ENCODE results near the gene GRIFIN. TPM values are rescaled to one million over a fixed set of nuclear protein-coding genes. Genes with fewer than 3 reads are reported as not detected.
A peak's percentile ranks its signal among the peaks of the same experiment; 100 is the strongest.

The GRIFIN gene
- total RNA-seq, 2 experiments from 2014 or later, result not detected

DNA sequence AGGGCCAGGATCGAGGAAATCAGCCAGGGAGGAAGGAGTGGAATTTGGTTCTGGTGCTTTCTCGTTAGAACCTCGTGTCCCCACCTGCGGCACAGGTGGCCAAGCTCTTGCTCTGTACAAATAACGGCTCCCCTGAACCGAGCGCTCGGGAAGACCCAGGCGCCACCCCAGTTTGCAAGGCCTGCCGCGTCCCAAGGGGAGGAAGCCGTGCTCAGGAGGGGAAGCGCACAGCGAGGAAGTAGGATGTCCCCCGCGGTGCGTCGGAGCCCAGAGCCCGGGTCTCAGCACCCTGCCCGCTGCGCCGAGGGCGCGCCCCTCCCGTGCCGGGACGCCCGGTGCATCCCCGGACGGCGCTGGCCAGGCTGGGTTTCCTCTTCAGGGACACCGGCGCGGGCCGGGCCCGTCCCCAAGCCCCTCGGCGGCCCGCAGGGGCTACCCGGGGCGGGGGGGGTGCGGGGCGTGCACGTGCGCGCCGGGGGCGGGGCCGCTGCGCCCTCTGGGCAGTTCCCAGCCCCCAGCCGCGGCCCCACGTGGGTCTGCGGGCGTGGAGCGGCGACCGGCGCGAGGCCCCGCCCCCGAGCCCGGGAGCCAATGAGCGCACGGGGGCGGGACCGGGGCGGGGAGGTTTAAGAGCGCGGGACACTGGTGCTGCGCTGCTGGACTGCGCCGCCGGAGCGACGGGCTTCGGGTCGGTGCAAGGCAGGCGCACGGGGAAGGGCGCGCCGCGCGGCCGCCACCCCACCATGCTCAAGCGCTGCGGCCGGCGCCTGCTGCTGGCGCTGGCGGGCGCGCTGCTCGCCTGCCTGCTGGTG is 43.1 kb upstream of the GRIFIN start, which contains the start of gene LFNG:
TSS of gene LFNG (plus strand) at position 656 of the 812 bp plus-strand sequence. CDS start at position 744, 88 bp downstream.
- Histone ChIP-seq H3K4me2 (ENCODE audit: low read length) (peak within 1 kb of the TSS; percentile 71), H3K79me2 (ENCODE audit: insufficient read depth, low read depth, low read length) (no peaks in the 10 kb centered on the region), H3K9me3 (ENCODE audit: low read length) (no peaks in the 10 kb centered on the region), H3K4me3 (ENCODE audit: low read depth, low read length, poor library complexity, severe bottlenecking) (peak within 1 kb of the TSS; percentile 64), H3K9me2 (ENCODE audit: insufficient read depth, low read length) (no peaks in the 10 kb centered on the region), H4K20me1 (ENCODE audit: insufficient read depth, low read length) (no peaks in the 10 kb centered on the region), H3K4me1 (ENCODE audit: insufficient read depth, low read length, poor library complexity, severe bottlenecking) (peaks cover 32% of the 10 kb centered on the region), H3K27ac (ENCODE audit: low read depth, low read length, poor library complexity, severe bottlenecking) (no peak within 1 kb of the TSS), H3K36me3 (ENCODE audit: insufficient read depth, low read length) (no peaks in the 10 kb centered on the region), H2AFZ (ENCODE audit: low read length) (0 out of 2 replicates have a peak within 1 kb of the TSS, but pooled peaks have one; percentile 30)
- DNase-seq (ENCODE audit: low spot score), result peak; percentile 88
- BruUV-seq (replicated peaks), result no TSS peak
- POLR2A ChIA-PET, result no interaction called here
- TF ChIP-seq, protein P1, sequence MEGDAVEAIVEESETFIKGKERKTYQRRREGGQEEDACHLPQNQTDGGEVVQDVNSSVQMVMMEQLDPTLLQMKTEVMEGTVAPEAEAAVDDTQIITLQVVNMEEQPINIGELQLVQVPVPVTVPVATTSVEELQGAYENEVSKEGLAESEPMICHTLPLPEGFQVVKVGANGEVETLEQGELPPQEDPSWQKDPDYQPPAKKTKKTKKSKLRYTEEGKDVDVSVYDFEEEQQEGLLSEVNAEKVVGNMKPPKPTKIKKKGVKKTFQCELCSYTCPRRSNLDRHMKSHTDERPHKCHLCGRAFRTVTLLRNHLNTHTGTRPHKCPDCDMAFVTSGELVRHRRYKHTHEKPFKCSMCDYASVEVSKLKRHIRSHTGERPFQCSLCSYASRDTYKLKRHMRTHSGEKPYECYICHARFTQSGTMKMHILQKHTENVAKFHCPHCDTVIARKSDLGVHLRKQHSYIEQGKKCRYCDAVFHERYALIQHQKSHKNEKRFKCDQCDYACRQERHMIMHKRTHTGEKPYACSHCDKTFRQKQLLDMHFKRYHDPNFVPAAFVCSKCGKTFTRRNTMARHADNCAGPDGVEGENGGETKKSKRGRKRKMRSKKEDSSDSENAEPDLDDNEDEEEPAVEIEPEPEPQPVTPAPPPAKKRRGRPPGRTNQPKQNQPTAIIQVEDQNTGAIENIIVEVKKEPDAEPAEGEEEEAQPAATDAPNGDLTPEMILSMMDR (conservative IDR thresholded peaks at IDR 0.05; ENCODE audit: low read length), result no peak
- TF ChIP-seq EZH2phosphoT487 (IDR thresholded peaks at IDR 0.05; ENCODE audit: borderline replicate concordance, low read depth, low read length), result no peak
- intact Hi-C loops (cut with micrococcal nuclease; ENCODE audit: unreplicated experiment), result no loop called here
- CTCF ChIA-PET (ENCODE audit: unreplicated experiment), result no interaction called here

DNA sequence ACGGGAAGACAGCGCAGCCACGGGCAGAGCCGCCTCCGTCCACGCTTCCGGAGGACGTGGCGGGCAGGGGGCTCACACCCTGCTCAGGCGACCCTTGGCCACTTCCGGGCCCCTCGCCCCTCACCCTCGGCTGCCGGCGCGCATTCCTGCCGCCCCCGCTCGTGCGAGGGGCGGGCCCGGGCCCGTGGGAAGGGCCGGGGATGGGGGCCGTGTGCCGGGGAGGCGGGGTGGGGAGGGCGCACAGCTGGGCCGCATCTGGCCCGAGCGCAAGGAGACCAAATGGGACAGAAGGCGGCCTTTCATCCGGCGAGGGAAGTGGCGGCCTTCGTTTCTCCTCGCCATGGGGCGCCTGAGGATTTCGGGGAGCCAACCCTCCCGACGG is 42.5 kb upstream of the GRIFIN start:
- no peaks in the 10 kb centered on the region for H3K79me2 ChIP-seq (ENCODE audit: insufficient read depth, low read depth, low read length)
- ChIA-PET POLR2A (no interaction called here), CTCF (ENCODE audit: unreplicated experiment) (no interaction called here)
- peaks cover 32% of the 10 kb centered on the region for H3K4me1 ChIP-seq (ENCODE audit: insufficient read depth, low read length, poor library complexity, severe bottlenecking)
- H2AFZ ChIP-seq (ENCODE audit: low read length), result 0 out of 2 replicates have a peak overlapping the region, but pooled peaks have one; percentile 30
- peak overlapping the region; percentile 64 for H3K4me3 ChIP-seq (ENCODE audit: low read depth, low read length, poor library complexity, severe bottlenecking)
- no peaks in the 10 kb centered on the region for H4K20me1 ChIP-seq (ENCODE audit: insufficient read depth, low read length)
- BruUV-seq (replicated peaks), result no TSS peak
- H3K27ac ChIP-seq (ENCODE audit: low read depth, low read length, poor library complexity, severe bottlenecking), result no peak overlapping the region
- TF ChIP-seq EZH2phosphoT487 (IDR thresholded peaks at IDR 0.05; ENCODE audit: borderline replicate concordance, low read depth, low read length), result no peak
- TF ChIP-seq, protein P1 (conservative IDR thresholded peaks at IDR 0.05; ENCODE audit: low read length), result no peak
- no peaks in the 10 kb centered on the region for H3K9me3 ChIP-seq (ENCODE audit: low read length)
- intact Hi-C loops (cut with micrococcal nuclease; ENCODE audit: unreplicated experiment), result no loop called here
- peak overlapping the region; percentile 71 for H3K4me2 ChIP-seq (ENCODE audit: low read length)
- no peaks in the 10 kb centered on the region for H3K9me2 ChIP-seq (ENCODE audit: insufficient read depth, low read length)
- no peak for DNase-seq (ENCODE audit: low spot score)
- H3K36me3 ChIP-seq (ENCODE audit: insufficient read depth, low read length), result no peaks in the 10 kb centered on the region
